AG08396 (cell line): ENCODE measurements around the gene FAM228B.

Experiments
- DNase-seq: peaks from one replicate; pipeline ENCODE4 v3.0.0; 2012; ENCODE audit warnings: low spot score, mixed read lengths

Gene FAM228B

GRCh38 chr2:24203787-24204150, 80.5 kb downstream of the FAM228B start:
- no peak for DNase-seq

- no peak for DNase-seq
Measured at GRCh38 chr2:24204505-24204904, 81.2 kb downstream of the FAM228B start.

- DNase-seq: no peak
Measured at GRCh38 chr2:24205131-24205530, 81.9 kb downstream of the FAM228B start.

- DNase-seq: no peak
Measured at GRCh38 chr2:24206242-24206641, 83.0 kb downstream of the FAM228B start.

GRCh38 chr2:24206714-24207113, 83.4 kb downstream of the FAM228B start:
- DNase-seq: no peak

GRCh38 chr2:24207359-24207758, 84.1 kb downstream of the FAM228B start:
- no peak for DNase-seq

- DNase-seq: no peak
Measured at GRCh38 chr2:24208490-24208889, 85.2 kb downstream of the FAM228B start.

- DNase-seq: no peak
Measured at GRCh38 chr2:24209389-24210105, 86.3 kb downstream of the FAM228B start.

- DNase-seq: no peak
Measured at GRCh38 chr2:24210106-24210455, 86.8 kb downstream of the FAM228B start.

- no peak for DNase-seq
Measured at GRCh38 chr2:24210723-24211122, 87.5 kb downstream of the FAM228B start.

GRCh38 chr2:24211408-24211807, 88.1 kb downstream of the FAM228B start:
- no peak for DNase-seq

GRCh38 chr2:24214880-24215279, 91.6 kb downstream of the FAM228B start:
- DNase-seq: no peak
